Mucosa of gallbladder (tissue), 1 donor: ENCODE data around the gene ANKRD13C. TPM values are rescaled to one million over a fixed set of nuclear protein-coding genes. Genes with fewer than 3 reads are reported as not detected.
"Not testable (repeated sequence)": the region's sequence is repeated elsewhere in the genome, so short reads cannot be mapped to it uniquely, and the experiment has no call there.

ENCODE experiments used
- DNase-seq: peaks from one replicate; pipeline ENCODE4 v3.0.0-alpha.2; 2020; ENCODE audit warnings: low spot score
- total RNA-seq: library from RNA; stranded (reverse); gene quantifications from one replicate; pipeline ENCODE4 v1.2.1, GENCODE V29; 2021
- donor health status: DM: no; HTN: no; CAD: no.

ANKRD13C gene
- total RNA-seq, 1 donor from 2014 or later, result 19.8 TPM

DNA sequence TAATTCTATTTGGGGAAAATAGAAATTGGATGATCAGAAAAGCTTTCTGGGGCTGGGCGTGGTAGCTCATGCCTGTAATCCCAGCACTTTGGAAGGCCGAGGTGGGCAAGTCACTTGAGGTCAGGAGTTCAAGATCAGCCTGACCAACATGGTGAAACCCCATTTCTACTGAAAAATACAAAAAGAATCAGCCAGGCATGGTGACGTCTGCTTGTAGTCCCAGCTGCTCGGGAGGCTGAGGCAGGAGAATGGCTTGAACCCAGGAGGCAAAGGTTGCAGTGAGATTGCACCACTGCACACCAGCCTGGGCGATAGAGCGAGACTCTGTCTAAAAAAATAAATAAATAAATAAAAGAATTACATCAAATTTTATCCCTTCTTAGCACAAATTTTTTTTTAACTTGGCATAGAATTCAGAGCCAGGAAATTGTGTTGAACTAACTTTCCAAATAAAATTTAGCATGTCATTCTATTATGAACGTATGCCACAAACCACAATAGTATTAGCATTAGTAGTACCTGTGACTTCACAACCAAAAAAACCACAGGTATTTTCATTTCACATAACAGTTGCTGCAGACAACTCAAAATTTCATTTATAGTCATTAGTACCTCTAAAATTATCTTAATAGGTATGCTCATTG is 4.5 kb upstream of the ANKRD13C start:
- no peak for DNase-seq

DNA sequence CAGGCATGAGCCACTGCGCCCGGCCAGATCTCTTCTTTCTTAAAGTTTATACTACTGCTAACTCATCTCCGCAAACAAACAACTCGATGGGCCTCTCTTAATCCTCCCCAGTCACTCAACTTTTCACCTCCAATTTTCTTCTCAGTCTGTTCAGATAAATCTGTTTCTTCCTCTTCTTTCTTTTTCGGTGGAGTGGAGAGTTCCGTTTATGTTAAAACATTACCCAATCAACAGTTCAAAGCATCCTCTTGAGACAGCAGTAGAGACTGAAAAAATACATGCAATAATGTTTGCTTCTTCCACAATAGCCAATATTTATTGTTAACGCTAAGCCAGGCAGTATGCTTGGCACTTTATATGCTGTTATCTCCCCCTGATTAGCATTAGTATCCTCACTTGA is 1.4 kb upstream of the ANKRD13C start:
- DNase-seq, result no peak

DNA sequence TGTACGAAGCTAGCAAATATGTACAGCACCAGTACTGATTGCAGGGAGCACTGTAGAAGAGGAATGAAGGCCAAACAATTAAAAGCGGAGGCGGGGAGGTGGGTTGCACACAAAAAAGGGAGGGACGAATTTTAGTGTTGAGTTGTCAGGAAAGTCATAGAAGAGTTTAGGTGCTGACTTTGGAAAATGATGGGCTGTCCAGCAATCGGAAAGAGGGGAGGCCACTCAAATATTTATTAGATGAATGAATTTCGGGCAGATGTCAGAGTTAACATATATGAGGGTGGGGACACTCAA is 537 bp upstream of the ANKRD13C start:
- no peak for DNase-seq

DNA sequence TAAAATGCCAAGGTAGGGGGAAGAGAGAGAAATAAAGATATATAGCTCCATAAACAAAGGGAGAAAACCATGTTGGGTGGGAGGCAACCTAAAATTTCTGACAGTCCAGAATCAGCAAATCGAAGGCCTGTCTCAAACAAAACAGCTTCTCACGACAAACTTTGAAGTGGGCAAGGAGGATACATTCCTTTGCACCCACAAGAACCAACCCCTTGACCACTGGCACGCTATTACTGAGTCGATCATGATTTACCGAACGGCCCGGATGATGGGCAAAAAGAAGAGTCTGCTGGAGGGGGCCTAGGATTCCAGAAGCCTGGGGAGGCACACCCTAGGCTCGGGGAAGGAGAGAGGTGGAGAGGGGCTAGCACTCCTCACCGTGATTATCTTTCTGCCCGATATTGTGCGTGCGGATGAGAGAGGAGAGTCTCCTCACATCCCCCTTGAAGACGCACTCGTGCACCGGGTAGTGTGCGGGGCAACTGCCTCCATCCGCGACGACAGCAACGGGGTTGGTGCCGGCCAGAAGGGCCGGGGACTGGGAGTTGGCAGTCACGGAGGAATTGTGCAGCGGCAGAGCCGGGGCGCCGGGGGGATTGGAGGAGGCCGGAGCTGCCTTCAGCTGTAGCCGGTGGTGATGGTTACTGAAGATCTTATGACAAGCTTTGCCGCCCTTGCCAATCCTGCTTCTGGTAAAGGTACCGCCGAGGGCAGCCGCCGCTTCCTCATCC is 756 bp downstream of the ANKRD13C start:
- DNase-seq, result peak; percentile 28

DNA sequence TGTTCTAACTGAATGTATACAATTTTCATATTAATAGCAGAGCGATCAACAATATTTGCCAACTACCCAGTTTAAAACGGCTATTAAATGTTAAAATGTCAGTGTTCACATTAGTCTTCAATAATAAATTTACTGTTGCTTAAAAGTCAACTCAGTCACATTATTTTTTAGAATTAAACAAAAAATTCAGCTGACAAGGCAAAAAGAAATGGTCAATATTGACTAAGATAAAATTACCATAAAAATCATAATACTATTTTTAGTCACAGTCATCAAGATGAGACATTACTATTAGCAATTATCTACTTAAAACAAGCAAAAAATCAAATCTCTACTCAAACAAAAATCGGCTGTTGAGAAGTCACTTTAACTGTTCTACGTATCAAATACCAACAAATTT is 1.5 kb downstream of the ANKRD13C start:
- no peak for DNase-seq

DNA sequence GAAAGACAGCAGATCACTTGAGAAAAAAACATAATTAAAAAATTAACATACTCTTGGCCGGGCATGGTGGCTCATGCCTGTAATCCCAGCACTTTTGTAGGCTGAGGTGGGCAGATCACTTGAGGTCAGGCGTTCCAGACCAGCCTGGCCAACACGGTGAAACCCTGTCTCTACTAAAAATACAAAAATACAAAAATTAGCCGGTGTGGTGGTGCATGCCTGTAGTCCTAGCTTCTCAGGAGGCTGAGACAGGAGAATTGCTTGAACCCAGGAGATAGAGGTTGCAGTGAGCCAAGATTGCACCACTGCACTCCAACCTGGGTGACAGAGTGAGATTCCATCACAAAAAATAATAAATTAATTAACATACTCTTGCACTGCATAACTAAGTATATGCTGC is 4.7 kb downstream of the ANKRD13C start:
- not testable (repeated sequence) for DNase-seq

DNA sequence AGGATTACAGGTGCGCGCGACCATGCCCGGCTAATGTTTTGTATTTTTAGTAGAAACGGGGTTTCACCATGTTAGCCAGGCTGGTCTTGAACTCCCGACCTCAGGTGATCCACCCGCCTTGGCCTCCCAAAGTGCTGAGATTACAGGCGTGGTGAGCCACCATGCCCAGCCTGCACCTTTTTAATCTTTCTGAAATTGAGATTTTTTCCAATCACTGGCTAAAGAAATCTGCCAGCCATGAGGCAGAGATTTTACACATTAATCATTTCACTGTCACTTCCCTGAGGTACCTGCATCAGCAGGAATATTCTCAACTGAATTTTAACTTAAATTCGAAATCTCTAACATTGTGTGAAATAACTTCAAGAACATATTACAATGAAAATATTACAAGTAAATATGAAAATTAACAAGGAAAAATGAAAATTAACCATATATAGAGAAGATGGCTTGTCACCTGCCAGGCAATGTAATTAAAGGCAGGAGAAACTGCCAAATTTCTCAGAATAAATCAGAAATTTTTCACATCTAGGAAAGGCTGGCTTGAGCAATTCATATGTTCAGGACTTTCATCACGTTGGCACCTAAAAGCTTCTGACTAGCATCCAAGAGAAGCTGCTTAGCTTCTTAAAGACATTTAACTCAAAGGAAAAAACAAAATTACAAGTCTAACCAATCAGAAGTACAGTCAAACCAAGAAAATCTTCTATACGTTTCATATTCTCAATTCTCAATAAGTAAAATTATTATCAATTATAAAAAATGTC is 5.9 kb downstream of the ANKRD13C start:
- no peak for DNase-seq

DNA sequence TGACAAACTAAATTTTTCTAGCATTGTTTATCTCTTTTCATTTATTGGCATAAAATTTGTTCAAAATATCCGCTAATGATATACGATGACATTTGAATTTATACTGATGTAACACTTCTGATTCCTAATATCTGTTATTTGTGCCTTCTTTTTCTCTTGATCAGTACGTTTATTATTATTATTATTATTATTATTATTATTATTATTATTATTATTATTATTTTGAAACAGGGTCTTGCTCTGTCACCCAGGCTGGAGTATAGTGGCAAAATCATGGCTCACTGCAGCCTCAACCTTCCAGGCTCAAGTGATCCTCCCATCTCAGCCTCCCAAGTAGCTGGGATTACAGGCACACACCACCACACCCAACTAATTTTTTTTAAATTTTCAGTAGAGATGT is 14.9 kb downstream of the ANKRD13C start:
- DNase-seq, result not testable (repeated sequence)

DNA sequence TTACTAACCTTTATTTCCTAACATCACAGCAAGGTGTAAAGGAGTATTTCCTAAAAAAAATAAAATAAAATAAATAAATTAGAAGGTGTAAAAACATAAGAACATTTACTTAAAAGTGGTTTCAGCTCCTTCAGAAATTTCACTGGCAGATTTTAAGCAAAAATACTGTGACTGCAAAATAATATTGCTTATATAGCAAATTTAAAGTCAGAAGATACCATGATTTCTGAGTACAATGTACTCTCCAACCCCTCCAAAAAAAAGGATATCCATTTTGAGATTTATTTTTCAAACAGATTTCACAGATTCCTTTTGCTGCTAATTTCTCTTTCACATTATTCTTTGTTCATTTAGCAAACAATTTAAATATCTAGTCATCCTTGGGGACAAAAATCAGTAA is 18.5 kb downstream of the ANKRD13C start:
- no peak for DNase-seq

DNA sequence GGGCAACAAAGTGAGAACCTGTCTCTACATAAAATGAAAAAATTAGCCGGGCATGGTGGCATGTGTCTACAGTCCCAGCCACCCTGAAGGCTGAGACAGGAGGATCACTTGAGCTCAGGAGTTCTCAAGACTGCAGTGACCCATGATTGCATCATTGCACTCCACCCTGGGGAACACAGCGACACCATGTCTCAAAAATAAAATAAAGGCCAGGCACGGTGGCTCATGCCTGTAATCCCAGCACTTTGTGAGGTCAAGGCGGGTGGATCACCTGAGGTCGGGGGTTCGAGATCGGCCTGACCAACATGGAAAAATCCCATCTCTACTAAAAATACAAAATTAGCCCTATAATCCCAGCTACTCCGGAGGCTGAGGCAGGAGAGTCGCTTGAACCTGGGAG is 20.1 kb downstream of the ANKRD13C start:
- DNase-seq, result no peak

DNA sequence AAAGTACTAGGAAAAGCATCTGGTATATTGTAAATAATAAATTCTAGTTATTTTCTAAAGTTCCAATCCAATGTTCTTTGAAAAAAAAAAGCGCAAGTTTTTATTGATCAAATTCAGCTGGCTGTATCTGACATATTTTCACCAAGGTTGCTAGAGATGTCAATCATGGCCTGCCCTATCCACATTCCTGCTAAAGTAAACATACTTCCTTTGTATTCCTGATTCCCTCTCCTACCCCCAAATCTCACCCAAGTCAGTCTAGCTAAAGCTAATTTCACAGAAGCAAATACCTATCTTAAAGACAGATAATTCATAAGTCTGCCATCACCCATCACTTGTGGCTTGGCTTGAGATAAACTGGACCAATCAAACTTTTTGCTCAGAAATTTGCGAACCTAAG is 21.3 kb downstream of the ANKRD13C start:
- DNase-seq, result no peak

DNA sequence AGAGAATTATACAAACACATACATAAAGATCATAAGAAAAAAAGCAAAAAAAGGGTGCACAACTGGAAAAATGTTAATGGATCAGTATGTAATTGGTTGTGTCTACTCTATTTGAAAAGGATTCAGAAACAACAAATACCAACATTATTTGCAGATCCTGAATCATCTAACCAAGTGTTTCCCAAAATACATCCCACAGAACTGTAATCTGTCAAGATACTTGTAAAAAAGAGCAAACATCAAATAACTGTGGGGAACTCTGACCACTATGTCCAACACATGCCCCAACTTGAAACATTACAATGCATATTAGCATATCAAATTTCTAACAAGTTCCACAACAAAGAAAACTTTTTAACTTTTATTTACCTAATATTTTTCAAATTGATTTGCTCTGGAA is 22.6 kb downstream of the ANKRD13C start:
- DNase-seq, result no peak

DNA sequence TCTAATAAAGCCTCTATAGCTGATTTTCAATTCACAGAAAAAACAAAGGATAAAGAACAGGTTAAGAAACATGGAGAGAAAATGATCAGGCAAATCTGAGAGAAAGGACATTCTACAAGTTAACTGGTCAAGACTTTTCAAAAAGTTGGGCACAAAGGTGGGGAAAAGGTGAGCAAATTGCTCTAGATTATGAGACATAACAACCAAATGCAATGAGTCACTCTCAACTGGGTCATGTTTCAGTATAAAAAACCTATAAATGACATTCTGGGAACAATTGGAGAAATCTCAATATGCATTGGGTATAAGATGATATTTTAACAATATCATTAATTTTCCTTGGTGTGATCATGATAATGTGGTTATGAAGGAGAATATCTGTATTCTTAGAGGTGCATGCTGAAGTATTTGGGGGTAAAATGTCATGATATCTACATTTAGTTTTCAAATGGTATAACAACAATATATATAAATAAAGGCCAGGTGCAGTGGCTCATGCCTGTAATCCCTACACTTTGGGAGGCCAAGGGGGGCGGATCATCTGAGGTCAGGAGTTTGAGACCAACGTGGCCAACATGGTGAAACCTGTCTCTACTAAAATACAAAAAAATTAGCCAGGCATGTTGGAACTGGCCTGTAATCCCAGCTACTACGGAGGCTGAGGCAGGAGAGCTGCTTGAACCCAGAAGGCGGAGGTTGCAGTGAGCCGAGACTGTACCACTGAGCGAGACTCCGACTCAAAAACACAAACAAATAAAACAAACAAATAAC is 27.0 kb downstream of the ANKRD13C start:
- DNase-seq, result no peak

DNA sequence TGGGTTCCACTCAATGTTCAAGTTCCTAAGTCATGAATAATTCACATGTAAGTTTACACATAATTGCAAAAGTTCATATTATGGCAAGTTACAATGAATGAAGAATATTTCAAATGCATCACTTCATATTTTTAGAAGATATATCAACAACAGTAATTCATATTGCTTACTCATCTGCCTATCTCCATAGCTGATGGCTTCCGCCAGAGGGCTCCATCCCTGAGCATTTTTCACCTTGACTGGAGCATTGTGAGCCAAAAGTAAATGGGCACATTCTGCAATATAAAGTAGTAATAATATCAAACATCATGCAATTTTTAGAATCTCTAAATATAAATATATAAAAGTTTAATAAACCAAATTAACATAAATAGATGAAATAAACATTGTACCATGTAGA is 29.8 kb downstream of the ANKRD13C start:
- no peak for DNase-seq

DNA sequence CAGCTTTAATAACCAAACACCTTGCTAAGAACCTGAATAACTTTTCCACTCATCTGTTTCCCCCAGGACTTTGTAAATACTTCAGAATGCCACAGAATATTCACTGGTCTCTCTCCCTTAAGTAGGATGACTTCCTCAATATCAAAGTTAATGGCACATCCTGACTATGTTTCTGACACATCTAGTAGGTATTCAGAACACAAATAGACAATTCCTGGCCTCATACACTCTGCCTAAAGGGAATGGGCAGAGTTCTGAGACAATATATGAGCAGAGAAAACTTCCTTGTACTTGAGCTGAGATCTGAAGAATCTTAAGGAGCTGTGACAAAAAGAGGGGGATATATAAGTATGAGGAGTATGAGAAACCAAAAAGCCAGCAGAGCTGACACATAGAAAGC is 34.8 kb downstream of the ANKRD13C start:
- no peak for DNase-seq

DNA sequence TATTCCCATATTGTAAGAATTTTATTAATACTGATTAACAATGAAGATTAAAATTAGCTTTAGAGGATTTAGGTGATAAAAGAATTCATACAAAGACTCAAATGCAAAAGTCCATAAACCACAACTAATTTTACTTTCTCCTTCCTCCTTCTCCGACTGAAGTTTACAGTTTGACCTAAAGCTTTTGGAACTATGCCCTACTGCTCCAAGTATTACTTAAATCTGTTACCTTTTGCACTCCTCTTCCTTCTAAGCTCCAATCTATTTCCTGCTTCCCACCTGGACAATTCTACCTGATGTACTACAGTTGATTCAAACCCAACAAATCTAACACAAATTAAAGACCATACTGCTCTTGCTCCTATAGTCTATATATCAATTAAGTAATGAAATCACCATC is 36.3 kb downstream of the ANKRD13C start:
- DNase-seq, result no peak

DNA sequence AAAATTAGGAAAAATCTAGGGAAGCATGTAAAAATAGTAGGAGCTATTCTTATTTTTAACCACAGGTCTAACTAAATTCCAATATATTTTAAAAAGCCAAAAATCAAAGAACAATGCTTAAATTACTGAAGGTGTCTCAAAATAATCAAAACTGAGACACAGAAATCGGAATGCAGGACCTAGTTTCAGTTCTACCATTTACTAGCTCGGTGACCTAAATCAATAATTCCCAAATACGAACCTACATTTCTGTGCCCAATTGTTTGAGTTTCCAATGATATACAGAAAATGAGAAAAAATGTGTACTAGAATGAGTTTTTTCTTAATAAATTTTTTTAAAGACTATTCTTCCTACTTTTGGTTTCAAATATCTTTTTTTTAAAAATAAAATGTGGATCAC is 37.4 kb downstream of the ANKRD13C start:
- DNase-seq, result no peak

DNA sequence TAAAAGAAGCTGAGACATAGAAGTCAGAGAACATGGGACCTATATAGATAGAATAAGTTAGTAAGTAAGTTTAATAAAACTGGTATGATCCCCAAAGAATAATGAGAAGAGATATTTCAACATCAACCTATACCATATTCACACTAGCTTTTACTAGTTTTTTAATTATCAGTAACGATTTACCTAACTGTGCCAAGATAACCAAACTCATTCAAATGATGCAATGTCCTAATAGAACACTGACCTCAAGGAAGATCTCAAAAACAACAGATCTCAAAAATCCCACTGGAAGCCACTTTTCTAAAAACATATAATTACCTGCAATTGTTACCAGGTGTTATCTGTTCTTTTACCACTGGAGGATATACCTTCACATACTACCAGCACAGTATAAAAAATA is 38.7 kb downstream of the ANKRD13C start:
- no peak for DNase-seq

DNA sequence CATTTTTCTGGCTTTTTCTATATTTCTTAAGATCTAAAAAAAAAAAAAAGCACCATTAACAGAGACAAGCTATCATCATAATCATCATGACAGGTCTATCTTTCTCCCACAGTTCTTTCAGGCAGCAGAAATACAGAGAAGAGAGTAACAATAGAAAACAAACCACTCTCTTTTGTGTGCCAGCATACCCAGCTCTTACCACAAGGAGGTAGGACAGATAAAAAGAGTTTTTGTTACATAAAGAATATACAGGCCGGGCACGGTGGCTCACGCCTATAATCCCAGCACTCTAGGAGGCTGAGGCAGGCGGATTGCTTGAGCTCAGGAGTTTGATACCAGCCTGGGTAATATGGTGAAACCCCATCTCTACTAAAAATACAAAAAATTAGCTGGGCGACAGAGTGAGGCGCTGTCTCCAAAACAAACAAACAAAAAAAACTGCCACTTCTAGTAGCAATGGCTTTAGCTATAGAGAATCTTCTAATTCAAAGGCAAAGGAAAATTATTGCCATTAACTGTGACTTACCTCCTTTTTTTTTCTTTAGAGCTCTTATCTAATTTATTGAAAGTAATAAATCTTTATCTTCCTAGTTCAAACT is 39.7 kb downstream of the ANKRD13C start:
- DNase-seq, result no peak

DNA sequence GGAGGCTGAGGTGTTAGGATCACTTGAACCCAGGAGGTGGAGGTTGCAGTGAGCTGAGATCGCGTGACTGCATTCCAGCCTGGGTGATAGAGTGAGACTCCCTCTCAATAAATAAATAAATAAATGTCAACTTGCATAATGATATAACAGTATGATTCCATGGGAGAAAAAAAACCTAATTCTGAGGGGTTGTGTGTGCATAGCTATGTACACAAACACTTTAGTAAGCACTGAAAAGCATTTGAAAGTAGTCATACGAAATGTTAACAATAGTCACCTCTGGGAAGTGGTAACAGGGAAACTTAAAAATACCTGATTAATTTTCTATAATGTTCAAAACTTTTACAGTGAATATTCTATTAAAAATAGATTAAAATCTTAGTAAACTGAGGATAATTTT is 43.2 kb downstream of the ANKRD13C start:
- DNase-seq, result no peak

DNA sequence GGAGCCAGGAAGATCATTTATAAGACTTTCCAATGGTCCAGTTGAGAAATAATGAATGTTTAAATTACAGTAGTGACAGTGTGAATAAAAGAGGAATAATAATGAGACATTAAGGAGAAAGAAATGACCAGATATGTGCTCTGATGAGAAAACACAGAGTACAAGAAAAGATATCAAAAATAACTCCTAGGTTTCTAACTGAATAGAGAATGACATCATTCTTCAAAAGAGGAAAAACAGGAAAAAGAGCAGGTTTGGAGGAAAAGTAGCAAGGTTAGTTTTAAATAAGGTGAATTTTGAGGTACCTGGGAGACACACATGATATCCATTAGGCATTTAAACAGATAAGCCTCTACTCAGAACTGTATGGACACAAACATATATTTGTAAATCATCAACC is 55.0 kb downstream of the ANKRD13C start:
- DNase-seq, result no peak

DNA sequence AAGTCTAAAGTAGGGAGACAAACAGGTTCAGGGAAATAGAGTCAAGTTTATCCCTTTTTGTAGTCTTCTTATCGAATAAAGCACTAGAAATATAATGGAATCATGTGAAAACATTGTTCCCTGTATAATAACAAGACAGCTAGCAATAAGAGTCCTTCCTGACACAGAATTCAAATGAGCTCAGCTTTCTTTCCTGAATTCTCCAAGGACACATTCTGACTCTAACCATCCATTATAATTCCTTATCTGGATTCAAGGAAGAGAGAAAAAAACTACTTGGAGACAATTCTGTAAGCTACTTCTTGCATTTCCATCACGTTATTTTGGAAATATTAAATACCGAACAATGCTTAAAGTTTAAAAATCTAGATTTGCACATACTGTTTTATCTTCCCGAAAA is 58.8 kb downstream of the ANKRD13C start:
- DNase-seq, result no peak
